HG03442 (cell line): Measurements from ENCODE around the gene GNPTG.
A peak's percentile ranks its signal among the peaks of the same experiment; 100 is the strongest.

ENCODE experiments used
- ATAC-seq: cut with Tn5 transposase; IDR thresholded peaks from one replicate; pipeline ENCODE4 v1.9.1; 2021; ENCODE audit warnings: mild to moderate bottlenecking, moderate library complexity; ENCODE audit not compliant: unreplicated experiment

The GNPTG gene

GRCh38 chr16:1333149-1333812 is 18.4 kb upstream of the GNPTG start, which contains the start of gene BAIAP3:
Gene BAIAP3, plus strand, starts transcription at chr16:1333645. Its CDS starts 4,905 bp downstream, at chr16:1338550.
- ATAC-seq: no peak

GRCh38 chr16:1333854-1334700 is 17.7 kb upstream of the GNPTG start:
- ATAC-seq: no peak

GRCh38 chr16:1334739-1335138 is 17.0 kb upstream of the GNPTG start:
- no peak for ATAC-seq

GRCh38 chr16:1335211-1335971 is 16.3 kb upstream of the GNPTG start:
- no peak for ATAC-seq

GRCh38 chr16:1335996-1336395 is 15.7 kb upstream of the GNPTG start:
- no peak for ATAC-seq

GRCh38 chr16:1336619-1337018 is 15.1 kb upstream of the GNPTG start:
- ATAC-seq: no peak

GRCh38 chr16:1337486-1337885 is 14.2 kb upstream of the GNPTG start:
- ATAC-seq: no peak

- ATAC-seq: no peak
Observed at GRCh38 chr16:1338119-1338730, 13.5 kb upstream of the GNPTG start.

- no peak for ATAC-seq
Observed at GRCh38 chr16:1338855-1339675, 12.7 kb upstream of the GNPTG start.

GRCh38 chr16:1340730-1341494 is 10.8 kb upstream of the GNPTG start:
- no peak for ATAC-seq

GRCh38 chr16:1341495-1342420 is 10.0 kb upstream of the GNPTG start:
- no peak for ATAC-seq

- peak; percentile 85 for ATAC-seq
Observed at GRCh38 chr16:1342526-1343427, 9.0 kb upstream of the GNPTG start.

- ATAC-seq: peak; percentile 11
Observed at GRCh38 chr16:1343428-1344242, 8.1 kb upstream of the GNPTG start.

GRCh38 chr16:1344499-1344898 is 7.2 kb upstream of the GNPTG start:
- no peak for ATAC-seq

- ATAC-seq: no peak
Observed at GRCh38 chr16:1345087-1345486, 6.6 kb upstream of the GNPTG start.

GRCh38 chr16:1345651-1346421 is 5.9 kb upstream of the GNPTG start:
- ATAC-seq: no peak
